Hematopoietic multipotent progenitor cell (in vitro differentiated cells): ENCODE data around the gene C2CD3. TPM values are rescaled to one million over a fixed set of nuclear protein-coding genes. Genes with fewer than 3 reads are reported as not detected.

ENCODE experiments used
- DNase-seq, 3 donors: peaks; one replicate each; pipeline ENCODE4 v3.0.0-alpha.2; 2011 to 2015; ENCODE audit warnings: low read depth in 2 of 3, low spot score in 2 of 3
- total RNA-seq: library from RNA; depleted of rRNA; stranded (reverse); fragments of >200 nt; gene quantifications from one replicate; pipeline ENCODE4 v1.2.3, GENCODE V29; 2012

C2CD3 gene
- total RNA-seq, 1 donor: 21.3 TPM

DNA sequence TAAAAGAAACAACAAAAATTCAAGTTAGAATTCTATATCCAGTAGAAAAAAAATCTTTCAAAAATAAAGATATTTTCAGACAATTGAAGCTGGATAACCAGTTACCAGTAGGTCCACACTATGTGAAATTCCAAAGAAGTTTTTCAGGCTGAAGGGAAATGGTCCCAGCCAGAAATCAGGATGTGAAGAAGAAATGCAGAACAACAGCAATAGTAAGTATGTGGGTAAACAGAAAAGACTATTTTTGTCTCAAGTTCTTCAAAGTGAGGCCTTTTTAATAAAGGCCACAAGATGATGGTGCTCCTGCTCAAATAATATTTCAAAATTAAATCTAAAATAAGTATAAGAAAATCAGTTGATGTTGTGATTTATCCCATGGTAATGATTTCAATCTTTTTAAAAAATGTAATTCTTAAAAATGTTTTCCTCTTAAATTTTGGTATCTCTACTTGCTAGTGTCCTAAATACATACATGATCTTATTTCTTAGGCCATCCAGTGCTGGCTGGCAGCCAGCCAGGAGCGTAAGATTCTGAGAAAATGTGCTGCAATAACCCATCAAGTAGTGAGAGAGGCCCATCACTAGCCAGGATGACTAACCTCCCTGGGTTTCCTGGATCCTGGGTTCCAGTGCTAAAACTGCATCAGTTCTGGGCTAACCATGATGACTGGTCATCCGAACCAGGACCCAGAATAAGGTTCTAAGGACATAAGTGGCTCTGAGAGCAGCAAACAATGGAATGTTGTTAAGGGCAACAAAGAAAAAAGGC is 146.4 kb downstream of the C2CD3 start:
- no peak for DNase-seq

DNA sequence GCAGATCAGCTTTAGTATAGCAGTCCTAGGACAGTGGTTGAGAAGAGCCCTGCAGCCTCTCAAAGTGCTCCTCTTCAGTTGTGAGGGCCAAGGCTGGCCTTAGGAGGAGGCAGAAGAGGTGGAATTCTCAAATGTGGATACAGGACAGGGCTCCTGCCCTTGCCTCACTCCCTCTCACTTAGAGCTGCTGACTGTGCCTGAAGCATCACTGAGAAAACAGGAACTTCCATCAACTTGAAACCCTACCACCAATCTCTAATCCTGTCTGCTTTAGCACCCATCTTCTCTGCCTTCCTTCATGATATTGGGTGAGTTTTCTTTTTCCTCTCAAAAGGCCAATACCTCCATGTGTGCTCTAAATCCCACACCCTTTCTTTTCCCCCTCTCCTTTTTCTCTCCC is 147.5 kb downstream of the C2CD3 start:
- DNase-seq: no peak

DNA sequence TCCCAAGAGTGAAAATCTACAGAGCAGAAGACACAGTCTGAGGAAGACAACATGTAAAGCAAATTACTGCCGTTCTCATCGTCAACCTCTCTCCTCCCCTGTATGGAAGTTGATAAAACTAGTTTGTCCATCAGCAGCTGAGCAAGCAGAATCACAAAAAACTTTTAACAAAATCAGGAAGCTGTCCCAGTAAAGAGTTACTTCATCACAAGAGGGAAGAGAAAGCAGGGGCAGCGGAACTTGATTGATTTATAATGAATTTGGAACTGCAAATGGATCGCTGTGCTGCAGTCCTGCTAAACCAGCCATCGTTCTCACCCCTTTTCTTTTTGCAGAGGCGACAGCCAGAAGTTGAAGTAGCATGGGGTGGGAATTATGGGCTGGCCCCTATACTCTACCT is 148.3 kb downstream of the C2CD3 start:
- DNase-seq: no peak

- DNase-seq: no peak
Observed at GRCh38 chr11:74021998-74022397, 148.8 kb downstream of the C2CD3 start.

DNA sequence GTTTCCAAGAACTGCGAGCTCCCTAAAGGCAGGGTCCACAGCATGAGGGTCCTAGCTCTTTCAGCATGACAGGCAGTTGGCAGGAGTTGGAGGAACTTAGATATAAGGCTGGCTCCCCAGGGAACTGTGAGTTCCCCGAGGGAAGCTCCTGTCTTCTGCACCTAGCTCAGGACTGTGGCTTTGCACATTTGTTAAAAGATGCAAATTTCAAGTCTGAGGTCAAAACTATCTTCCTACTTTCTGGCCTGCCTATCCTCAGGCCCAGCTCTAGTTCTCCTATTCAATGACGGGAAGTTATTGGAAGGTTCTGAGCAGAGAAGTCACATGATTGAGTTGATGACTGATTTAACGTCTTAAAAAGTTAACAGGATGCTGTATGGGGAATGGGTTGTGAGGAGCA is 150.3 kb downstream of the C2CD3 start:
- DNase-seq: peak in 1 of 3 donors; percentile 25

GRCh38 chr11:74019860-74020259 is 150.9 kb downstream of the C2CD3 start:
- peak in 1 of 3 donors; percentile 14 for DNase-seq

- no peak for DNase-seq
Observed at GRCh38 chr11:74019104-74019738, 151.6 kb downstream of the C2CD3 start.

- DNase-seq: peak in 1 of 3 donors; percentile 36
Observed at GRCh38 chr11:74018331-74019005, 152.3 kb downstream of the C2CD3 start.

DNA sequence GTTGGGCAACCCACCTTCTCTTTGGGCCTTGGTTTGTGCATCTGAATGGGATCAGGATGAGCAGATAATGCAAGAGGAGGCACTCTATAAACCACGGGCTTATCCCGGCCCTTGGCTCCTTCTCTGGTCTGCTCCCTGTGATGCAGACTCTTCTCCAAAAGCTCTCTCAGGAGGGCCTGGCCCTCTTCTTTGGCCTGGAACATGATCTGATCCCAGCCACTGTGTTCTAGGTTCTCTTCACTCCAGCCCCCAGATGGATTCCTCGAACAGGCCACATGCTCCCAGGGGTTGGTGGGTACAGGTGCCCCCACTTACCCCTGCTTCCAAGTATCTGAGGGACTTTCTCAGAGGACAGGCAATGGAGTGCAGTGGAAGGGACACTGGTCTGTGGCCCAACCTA is 153.2 kb downstream of the C2CD3 start:
- DNase-seq: no peak

GRCh38 chr11:74015919-74016684 is 154.7 kb downstream of the C2CD3 start:
- DNase-seq: no peak

DNA sequence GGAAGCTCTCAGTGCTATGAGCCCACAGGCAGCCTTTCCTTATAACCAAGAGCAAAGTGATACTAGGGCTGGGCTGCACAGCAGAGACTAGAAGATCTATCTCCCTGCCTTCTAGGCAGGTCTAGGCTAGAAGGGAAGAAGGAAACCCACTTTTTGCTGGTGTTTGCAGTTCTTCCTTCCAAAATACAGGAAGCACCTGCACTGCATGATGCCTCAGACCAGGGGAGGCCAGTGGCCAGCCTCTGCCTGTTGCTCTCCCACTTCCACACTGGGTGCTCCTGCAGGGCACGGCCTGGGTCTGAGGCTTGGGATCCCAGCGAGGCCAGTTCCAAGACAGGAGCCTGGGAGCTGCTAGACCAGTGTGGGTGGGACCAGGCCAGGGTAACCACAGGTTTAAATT is 155.9 kb downstream of the C2CD3 start:
- peak in 1 of 3 donors; percentile 62 for DNase-seq

DNA sequence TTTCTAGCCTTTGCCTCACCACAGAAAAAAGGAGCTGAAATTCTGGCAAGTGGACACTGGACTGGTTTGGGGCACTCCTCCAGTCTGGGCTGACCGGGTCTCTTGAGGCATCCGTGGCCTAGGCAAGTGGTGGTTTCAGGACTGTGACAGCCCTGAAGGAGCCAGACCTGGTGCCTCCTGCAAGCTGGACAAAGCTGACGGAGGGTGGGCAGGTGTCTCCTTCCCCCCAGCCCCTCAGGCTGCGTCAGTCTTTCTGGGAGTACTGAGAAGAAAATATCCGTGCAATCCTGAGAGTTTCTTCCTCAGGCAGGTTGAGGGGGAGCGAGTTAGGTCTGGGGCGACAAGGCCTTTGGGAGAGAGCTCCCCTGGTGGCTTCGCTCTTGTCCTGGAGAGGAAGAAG is 157.7 kb downstream of the C2CD3 start:
- DNase-seq: no peak

GRCh38 chr11:74012074-74012809 is 158.6 kb downstream of the C2CD3 start:
- no peak for DNase-seq

DNA sequence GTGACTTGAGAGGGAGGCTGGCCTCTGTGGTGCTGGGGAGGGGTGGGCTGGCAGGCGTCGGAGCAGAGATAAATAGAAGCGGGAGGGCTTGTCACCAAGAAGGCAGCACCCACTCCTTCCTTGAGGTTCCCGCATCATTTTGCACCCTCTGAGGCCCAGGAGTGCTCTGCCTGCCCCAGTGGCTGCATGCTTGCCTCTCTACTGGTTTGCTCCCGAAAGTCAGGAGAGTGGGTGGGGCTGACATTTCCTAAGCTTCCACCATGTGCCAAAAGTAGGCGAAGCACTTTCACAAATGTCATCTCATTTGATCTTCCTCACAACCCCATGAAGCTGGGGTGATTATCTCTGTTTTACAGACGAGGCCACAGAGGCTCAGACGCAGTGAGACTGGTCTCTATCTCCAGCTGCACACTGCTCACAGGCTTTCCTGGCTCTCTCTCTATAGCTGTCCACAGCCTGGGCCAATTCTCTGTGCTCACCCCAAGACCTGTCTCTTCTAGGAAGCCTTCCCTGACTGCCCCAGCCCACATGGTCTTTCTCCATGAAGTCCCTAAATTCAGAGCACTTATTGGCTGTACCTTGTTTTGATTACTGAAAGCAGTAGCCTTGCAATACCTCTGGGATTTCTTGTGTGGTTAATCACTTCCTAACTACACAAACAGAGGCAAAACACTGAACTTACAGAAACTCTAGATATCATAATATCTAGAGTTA is 159.3 kb downstream of the C2CD3 start:
- DNase-seq: peak; percentile 41 to 79 (median 63)

- peak in 1 of 3 donors; percentile 40 for DNase-seq
Observed at GRCh38 chr11:74010306-74011300, 160.2 kb downstream of the C2CD3 start.

DNA sequence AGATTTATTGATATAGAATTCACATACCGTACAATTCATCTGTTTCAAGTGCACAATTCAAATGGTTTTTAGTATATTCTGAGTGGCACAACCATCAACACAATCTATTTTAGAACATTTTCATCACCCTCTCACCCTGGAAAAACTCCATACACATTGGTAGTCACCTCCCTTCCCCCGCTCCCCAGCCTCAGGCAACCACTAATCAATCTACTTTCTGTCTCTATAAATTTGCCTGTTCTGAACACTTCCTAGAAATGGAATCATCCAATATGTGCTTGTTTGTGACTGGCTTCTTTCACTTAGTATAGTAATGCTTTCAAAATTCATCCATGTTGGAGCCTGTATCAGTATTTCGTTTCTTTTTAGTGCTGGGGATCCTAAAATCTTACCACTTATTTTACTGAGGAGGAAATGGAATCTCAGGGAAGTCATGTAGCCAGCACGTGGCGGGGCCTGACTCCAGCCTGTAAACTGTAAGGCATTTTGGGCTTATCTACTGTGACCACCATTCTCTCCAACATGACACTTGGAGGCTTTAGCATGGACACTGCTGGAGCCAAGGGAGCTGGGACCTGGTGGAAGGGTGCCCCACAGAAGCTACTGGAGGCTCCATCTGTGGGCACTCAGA is 161.0 kb downstream of the C2CD3 start:
- no peak for DNase-seq

GRCh38 chr11:74009230-74009547 is 161.6 kb downstream of the C2CD3 start:
- DNase-seq: no peak
